ENCODE results near the gene C16orf96.

The C16orf96 gene

DNA sequence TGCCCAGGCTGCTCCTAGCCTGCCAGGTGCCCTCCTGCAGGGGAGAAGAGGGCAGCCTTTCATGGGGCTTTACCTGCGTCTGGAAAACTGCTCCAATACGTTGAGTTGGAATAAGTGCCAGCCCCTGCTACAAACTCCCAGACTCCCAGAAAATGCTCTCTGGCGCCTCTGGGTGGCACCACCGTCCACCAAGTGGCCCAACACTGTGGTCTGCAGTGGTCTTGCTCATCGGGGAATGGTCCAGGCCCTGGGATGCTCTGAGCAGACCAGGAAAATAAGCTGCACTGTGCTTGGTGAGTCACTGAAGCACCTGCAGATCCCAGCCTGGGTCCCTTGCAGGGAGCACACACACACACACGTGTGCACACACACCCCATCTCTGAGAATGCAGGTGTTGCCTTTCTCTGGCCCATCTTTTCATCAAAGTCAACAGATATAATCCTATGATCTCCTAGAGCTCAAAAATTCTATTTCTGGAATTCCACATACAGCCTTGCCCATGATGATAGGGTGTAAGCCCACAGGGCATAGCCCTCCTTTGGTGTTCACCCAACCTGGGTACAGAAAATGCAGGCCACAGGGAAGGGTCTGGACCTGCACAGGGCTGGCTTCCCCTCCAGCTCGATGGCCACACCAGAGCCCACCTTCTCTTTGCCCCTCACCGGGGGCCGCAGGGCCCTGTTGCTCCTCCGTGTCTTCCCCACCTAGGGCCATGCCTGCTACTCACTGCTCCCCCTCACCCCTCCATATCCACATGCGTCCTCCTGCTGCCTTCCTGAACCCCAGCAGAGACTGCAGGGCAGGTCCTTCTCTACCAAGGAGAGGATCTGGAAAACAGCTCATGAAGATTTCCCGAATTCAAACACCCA is 38.1 kb upstream of the C16orf96 start:
- H3K4me3 ChIP-seq (ENCODE audit: low read length), result no peak overlapping the region
- H3K9me3 ChIP-seq (ENCODE audit: insufficient read depth, low read length), result no peaks in the 10 kb centered on the region
- peaks cover 10% of the 10 kb centered on the region for H3K36me3 ChIP-seq (replicated peaks; ENCODE audit: low read depth, low read length)
- no peaks in the 10 kb centered on the region for H3K27me3 ChIP-seq (ENCODE audit: low read depth, low read length)
- peaks cover 24% of the 10 kb centered on the region for H3K4me1 ChIP-seq (ENCODE audit: low read length)
- no peak for TF ChIP-seq EZH2phosphoT487 (IDR thresholded peaks at IDR 0.05; ENCODE audit: low read depth)
- TF ChIP-seq, protein P1, sequence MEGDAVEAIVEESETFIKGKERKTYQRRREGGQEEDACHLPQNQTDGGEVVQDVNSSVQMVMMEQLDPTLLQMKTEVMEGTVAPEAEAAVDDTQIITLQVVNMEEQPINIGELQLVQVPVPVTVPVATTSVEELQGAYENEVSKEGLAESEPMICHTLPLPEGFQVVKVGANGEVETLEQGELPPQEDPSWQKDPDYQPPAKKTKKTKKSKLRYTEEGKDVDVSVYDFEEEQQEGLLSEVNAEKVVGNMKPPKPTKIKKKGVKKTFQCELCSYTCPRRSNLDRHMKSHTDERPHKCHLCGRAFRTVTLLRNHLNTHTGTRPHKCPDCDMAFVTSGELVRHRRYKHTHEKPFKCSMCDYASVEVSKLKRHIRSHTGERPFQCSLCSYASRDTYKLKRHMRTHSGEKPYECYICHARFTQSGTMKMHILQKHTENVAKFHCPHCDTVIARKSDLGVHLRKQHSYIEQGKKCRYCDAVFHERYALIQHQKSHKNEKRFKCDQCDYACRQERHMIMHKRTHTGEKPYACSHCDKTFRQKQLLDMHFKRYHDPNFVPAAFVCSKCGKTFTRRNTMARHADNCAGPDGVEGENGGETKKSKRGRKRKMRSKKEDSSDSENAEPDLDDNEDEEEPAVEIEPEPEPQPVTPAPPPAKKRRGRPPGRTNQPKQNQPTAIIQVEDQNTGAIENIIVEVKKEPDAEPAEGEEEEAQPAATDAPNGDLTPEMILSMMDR (IDR thresholded peaks at IDR 0.05; ENCODE audit: low read depth, low read length), result peak; percentile 76
- H3K79me2 ChIP-seq (ENCODE audit: low read length), result no peaks in the 10 kb centered on the region
- H3K4me2 ChIP-seq (ENCODE audit: low read length), result no peak overlapping the region
- peaks cover 10% of the 10 kb centered on the region; the same call in 1 of the 2 replicates for H4K20me1 ChIP-seq (ENCODE audit: insufficient read depth, low read length)
- no peak overlapping the region for H2AFZ ChIP-seq (ENCODE audit: low read depth, low read length)
- no peak overlapping the region for H3K9ac ChIP-seq (ENCODE audit: low read length)
- H3K27ac ChIP-seq (ENCODE audit: low read length), result no peak overlapping the region

DNA sequence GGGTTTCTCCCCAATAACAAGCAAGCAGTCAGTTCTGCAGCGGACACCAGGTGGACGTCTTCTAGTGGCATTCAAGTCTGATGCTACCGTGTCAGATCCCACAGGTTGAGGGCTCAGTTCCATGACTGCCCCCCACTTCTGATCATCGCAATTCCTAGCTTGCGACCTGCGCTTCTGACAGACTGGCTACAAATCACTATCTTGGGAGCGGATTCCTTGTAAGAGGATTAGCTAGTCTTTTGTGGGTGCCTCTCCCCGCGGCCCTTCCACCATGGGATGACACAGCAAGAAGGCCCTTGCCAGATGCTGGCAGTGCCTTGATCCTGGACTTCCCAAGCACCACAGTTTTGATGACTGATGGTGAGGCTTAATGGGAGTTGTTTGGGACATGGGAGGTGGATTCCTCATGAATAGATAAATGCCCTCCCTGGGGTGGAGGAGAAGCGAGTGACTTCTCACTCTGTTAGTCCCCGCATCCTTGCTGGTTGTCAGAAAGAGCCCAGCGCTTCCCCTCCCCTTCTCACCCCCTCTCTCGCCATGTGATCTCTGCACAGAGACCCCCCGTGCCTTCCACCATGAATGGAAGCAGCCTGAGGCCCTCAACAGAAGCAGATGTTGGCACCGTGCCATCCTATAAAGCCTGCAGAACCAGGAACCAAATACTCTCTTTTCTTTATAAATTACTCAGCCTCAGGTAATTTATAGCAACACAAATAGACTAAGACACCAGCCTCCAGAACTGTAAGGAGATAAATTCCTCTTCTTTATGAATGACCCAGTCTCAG is 36.7 kb upstream of the C16orf96 start:
- H3K4me3 ChIP-seq (ENCODE audit: low read length), result no peak overlapping the region
- peaks cover 10% of the 10 kb centered on the region; the same call in 1 of the 2 replicates for H4K20me1 ChIP-seq (ENCODE audit: insufficient read depth, low read length)
- H3K27me3 ChIP-seq (ENCODE audit: low read depth, low read length), result no peaks in the 10 kb centered on the region
- no peaks in the 10 kb centered on the region for H3K79me2 ChIP-seq (ENCODE audit: low read length)
- no peak overlapping the region for H3K4me2 ChIP-seq (ENCODE audit: low read length)
- H3K36me3 ChIP-seq (replicated peaks; ENCODE audit: low read depth, low read length), result peaks cover 5% of the 10 kb centered on the region
- H3K9me3 ChIP-seq (ENCODE audit: insufficient read depth, low read length), result no peaks in the 10 kb centered on the region
- no peak overlapping the region for H3K27ac ChIP-seq (ENCODE audit: low read length)
- no peak overlapping the region for H3K9ac ChIP-seq (ENCODE audit: low read length)
- peaks cover 17% of the 10 kb centered on the region for H3K4me1 ChIP-seq (ENCODE audit: low read length)
- TF ChIP-seq, protein P1 (IDR thresholded peaks at IDR 0.05; ENCODE audit: low read depth, low read length), result no peak
- TF ChIP-seq EZH2phosphoT487 (IDR thresholded peaks at IDR 0.05; ENCODE audit: low read depth), result no peak
- no peak overlapping the region for H2AFZ ChIP-seq (ENCODE audit: low read depth, low read length)

DNA sequence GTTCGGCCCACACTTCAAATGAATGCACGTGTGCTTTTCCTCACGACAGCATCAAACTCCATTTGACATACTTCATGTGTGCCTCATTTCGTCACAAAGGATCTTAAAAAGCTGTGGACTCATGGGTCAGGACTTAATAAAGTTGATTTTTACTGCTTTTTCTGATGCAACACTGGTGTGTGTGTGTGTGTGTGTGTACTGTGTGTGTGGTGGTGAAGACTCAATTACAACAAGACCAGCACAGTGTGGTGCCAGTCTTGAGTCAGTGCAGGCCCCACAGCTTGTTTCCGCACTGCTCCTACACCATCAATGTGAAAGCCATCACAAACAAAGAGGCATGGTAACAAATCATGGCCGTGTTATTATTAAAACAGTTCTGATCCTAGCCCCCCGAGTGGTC is 35.2 kb upstream of the C16orf96 start:
- H3K9ac ChIP-seq (ENCODE audit: low read length), result no peak overlapping the region
- no peaks in the 10 kb centered on the region for H3K36me3 ChIP-seq (replicated peaks; ENCODE audit: low read depth, low read length)
- no peak overlapping the region for H3K4me2 ChIP-seq (ENCODE audit: low read length)
- no peaks in the 10 kb centered on the region for H3K79me2 ChIP-seq (ENCODE audit: low read length)
- no peak for TF ChIP-seq EZH2phosphoT487 (IDR thresholded peaks at IDR 0.05; ENCODE audit: low read depth)
- TF ChIP-seq, protein P1 (IDR thresholded peaks at IDR 0.05; ENCODE audit: low read depth, low read length), result no peak
- no peak overlapping the region for H2AFZ ChIP-seq (ENCODE audit: low read depth, low read length)
- no peak overlapping the region for H3K4me3 ChIP-seq (ENCODE audit: low read length)
- no peaks in the 10 kb centered on the region for H3K27me3 ChIP-seq (ENCODE audit: low read depth, low read length)
- H4K20me1 ChIP-seq (ENCODE audit: insufficient read depth, low read length), result 0 out of 2 replicates have a peak, but pooled peaks cover 2% of the 10 kb centered on the region
- H3K27ac ChIP-seq (ENCODE audit: low read length), result no peak overlapping the region
- H3K4me1 ChIP-seq (ENCODE audit: low read length), result peaks cover 3% of the 10 kb centered on the region
- no peaks in the 10 kb centered on the region for H3K9me3 ChIP-seq (ENCODE audit: insufficient read depth, low read length)

DNA sequence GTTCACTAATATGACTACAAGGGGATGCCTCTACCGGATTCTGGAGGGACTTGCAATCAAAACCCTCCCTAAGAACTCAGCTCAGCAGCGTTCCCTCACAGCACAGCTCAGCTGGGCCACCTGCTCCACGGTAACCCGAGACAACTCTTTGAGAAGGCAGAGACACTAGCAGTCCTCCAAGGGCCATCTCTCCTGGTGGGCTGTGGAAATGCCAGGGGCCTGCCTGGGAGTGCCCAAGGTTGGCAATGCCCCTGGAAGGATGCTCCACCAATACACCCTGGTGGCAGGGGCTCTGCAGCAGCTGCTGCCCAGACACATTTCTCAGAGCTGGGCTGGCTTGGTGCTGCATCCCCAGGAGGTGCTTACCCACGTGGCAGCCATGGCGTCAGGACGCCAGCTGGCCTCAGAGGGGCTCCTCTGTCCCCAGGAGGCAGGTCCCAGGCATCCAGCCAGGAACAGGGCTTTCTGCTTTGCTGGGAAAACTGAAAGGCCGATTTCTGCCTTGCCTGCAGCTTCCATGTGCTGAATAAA is 34.0 kb upstream of the C16orf96 start:
- Histone ChIP-seq H3K79me2 (ENCODE audit: low read length) (no peaks in the 10 kb centered on the region), H3K4me2 (ENCODE audit: low read length) (no peak overlapping the region), H3K27ac (ENCODE audit: low read length) (no peak overlapping the region), H2AFZ (ENCODE audit: low read depth, low read length) (no peak overlapping the region), H3K4me3 (ENCODE audit: low read length) (no peak overlapping the region), H3K27me3 (ENCODE audit: low read depth, low read length) (no peaks in the 10 kb centered on the region), H4K20me1 (ENCODE audit: insufficient read depth, low read length) (no peaks in the 10 kb centered on the region), H3K9me3 (ENCODE audit: insufficient read depth, low read length) (no peaks in the 10 kb centered on the region), H3K4me1 (ENCODE audit: low read length) (peaks cover 4% of the 10 kb centered on the region; the same call in 1 of the 2 replicates), H3K9ac (ENCODE audit: low read length) (no peak overlapping the region), H3K36me3 (replicated peaks; ENCODE audit: low read depth, low read length) (no peaks in the 10 kb centered on the region)
- no peak for TF ChIP-seq EZH2phosphoT487 (IDR thresholded peaks at IDR 0.05; ENCODE audit: low read depth)
- TF ChIP-seq, protein P1 (IDR thresholded peaks at IDR 0.05; ENCODE audit: low read depth, low read length), result no peak
